Measurements from ENCODE around the gene PADI2.

PADI2 gene

DNA sequence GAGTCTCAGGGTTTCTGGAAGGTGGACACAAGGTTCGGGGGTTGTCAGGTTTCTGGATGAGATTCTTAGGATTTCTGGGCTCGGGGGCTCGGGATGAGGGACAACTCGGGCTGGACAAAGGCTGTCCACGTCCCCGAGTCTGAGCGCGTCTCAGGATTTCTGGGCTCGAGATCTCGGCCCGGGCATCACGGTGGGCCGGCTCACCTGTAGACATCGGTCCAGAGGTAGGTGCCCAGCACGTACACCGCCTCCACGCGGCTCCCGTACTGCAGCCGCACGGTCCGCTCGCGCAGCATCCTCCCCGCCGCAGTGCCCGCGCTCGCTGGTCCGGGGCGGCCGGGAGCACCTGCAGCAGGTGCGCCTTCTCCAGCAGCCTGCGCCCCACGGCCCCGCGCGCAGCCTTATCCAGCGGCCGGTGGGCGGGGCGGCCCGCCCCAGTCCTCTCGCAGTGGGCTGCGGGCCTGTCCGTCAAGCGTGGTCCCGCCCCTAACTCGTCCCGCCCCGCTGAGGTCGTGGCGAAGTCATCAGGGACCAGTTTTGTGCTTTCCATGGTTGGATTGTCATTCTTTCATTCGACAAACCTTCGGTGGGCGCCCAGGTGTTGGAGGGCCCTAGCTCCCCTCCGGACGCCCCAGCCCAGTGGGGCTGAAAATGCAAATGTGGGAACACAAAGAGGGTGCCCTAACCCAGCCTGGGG lies at the start of gene PADI2:
Gene PADI2, minus strand, starts transcription at position 376 of the 697 bp plus-strand sequence. Its CDS starts 80 bp downstream, at position 296.
- no peak for DNase-seq (ENCODE audit: low read depth, low spot score)

DNA sequence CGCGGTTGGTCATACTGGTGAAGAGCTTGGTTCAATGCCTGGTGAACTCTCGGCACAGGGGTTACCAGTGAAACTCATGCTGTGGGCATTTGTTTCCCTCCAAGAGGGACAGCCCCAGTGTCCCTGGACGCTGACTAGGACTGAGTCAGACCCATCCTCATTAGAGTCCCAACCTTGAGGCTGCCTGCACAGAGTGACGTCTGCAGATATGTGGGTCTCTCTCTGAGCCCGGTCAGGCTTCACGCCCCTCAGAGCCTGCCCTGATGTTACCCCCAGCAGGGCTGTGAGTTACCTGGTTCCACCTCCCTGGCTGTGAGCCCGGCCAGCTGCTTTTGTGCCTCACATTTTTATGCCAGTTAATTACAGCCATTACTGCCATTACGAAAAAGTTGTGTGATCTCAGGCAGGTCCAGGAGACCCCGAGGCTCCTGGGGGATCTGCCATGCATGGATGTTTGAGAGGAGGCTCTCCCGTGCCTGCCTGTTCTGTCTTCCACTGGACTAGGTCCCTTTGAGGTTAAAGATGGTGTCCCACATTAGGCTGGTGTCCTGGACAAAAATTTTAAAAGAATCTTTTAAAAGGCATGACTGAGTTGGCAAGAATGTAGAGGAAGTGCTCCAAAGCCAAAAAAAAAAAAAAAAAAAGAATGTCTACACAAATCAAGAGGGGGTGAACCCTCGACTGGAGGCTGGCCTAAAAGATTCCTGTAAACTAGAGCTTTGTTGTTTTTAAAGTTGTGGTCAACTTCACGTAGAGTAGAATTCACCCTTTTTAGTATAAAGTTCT lies 49.0 kb upstream of the PADI2 start:
- peak; percentile 33 for DNase-seq (ENCODE audit: low read depth, low spot score)
- peak overlapping the region; percentile 75 for H3K27ac ChIP-seq

More for the DNA sequence above, at the start of gene PADI2:
- no peak within 1 kb of the TSS for H3K27ac ChIP-seq

DNA sequence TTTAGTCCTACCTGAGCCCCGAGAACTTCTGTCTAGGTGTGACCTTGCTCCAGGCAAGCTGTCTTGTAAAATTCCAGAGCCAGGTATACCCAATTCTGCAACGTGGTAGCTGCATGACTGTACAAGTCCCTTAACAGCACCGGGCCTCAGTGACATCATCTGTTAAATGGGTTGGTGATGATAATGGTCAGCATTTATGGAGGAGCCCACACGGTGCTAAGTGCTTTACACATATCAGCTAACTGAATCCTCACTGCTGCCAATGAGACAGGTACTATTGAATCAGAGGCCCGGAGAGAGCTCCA lies 48.5 kb upstream of the PADI2 start:
- DNase-seq (ENCODE audit: low read depth, low spot score): peak; percentile 8
- peak overlapping the region; percentile 75 for H3K27ac ChIP-seq

DNA sequence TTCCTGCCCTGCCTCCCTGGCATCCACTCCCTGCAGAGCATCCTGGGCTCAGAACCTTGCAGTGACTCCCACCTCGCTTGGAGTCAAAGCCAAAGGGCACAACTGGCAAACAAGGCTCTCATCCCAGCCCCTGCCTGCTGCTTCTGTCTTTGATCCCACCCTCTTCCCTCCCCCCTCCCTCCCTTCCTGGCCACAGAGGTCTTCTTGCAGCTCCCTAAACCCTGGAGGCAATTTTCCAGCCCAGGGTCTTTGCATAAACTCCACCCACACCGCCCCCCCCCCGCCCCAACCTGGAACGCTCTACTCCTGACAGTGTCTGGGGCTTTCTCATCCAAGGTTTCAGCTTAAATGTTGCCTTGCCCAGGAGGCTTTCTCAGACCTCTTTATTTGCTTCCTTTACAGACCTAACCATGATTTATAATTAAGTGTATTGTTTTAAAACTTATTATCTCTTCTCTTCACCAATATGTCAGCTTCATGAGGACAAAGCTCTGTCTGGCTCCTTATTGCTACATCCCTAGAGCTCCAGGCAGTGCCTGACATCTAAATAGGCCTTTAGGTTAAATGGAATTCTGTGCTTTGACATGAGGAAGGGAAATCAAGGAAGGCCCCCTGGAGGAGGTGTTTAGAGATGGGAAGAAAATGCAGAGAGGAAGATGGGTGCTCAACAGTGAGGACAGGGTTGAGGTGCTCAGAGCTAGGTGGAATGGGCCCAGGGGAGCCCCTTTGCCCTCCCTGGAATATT lies 48.0 kb upstream of the PADI2 start:
- peak overlapping the region; percentile 75 for H3K27ac ChIP-seq

DNA sequence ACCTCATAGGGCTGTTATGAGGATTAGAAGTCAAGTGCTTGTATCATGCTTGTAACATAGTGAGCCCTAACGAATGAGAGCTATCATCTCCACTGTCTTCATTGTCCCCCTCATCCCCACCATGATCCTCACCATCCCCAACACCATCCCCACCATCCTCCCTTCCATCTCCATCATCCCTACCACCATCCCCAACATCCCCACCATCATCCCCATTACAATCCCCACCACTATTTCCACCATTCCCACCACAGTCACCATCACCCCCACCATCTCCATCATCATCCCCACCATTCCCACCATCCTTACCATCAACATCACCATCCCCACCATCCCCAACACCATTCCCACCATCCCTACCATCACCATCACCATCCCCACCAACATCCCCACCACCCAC lies 46.6 kb upstream of the PADI2 start:
- no peak overlapping the region for H3K27ac ChIP-seq
- DNase-seq (ENCODE audit: low read depth, low spot score): no peak

More for the DNA sequence above, 48.0 kb upstream of the PADI2 start:
- no peak for DNase-seq (ENCODE audit: low read depth, low spot score)

DNA sequence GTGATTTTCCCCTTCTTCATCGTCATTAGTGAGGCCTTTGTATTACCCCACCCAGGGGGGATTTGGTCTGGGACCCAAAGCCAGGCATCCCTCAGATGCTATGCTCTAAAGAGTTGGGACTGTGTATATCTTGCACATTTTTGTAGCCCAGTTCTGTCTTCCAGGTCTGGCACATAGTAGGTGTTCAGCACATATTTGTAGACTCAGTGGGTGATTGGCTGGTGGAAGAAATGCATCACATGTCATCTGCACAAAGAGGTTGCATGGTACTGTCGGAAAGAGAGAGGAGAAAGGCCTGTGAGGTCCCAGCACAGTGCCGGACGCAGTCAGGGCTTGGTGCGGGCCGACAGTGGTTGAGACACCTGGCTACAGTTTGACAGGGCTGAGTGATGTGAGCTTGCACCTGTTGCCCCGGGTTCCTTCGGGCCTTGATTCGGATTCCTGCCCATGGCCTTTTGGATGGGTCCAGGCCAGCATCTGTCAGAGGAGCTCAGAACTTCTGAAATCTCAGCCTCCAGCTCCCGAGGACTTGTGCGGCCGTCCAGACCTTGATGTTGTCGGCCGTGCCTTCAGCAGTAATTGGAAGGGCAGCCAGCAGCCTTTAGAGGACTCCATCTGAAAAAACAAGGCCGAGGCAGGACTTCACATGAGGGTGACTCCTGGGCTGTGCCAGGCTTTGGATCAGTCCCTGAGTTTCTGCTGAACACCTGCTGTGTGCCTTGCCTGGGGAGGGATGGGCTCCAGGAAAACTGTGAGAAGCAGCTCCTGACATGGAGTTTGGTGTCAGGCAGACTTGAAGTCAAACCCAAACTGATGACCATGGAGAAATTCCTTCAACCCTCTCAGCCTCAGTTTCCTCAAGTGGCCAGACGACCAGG lies 44.8 kb upstream of the PADI2 start:
- no peak for DNase-seq (ENCODE audit: low read depth, low spot score)
- H3K27ac ChIP-seq: no peak overlapping the region

DNA sequence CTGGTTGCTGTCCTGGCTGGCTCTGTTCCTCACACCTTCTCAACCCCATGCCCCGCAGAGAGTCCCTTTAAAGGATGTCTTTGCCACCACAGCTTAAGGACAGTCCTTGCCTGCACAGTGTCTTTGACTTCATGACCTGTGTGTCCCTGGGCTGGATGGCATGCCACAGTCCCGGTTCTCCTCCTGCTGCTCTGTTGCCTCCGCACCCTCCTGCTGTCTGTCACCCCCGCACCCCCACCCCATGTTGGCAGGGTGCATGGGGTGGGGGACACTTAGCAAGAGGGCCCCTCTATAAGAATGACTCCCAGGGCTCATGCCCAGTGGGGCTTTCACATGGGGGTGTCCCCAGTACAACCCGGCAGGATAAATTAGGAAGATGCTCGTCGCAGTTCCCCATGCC lies 44.1 kb upstream of the PADI2 start:
- H3K27ac ChIP-seq: no peak overlapping the region

DNA sequence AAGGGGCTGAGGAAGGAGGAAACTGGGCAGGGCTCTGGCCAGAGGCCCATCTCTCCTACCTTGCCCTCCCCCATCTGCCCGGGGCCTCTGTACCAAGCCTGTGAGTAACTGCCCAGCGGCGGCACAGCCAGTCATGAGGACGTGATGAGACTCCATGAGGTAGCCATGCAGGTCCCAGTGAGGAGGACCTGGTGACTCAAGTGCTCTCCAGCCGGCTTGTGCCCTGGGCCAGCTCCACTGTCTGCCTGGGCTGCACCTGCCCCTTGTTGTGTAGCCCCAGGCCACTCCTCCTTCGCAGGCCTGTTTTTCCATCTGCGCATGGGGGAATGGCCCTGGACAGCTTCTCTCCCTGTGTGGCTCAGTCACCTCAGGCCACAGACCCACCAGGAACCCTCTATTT lies 43.7 kb upstream of the PADI2 start:
- DNase-seq (ENCODE audit: low read depth, low spot score): no peak
- no peak overlapping the region for H3K27ac ChIP-seq

More for the DNA sequence above, 44.1 kb upstream of the PADI2 start:
- DNase-seq (ENCODE audit: low read depth, low spot score): no peak

DNA sequence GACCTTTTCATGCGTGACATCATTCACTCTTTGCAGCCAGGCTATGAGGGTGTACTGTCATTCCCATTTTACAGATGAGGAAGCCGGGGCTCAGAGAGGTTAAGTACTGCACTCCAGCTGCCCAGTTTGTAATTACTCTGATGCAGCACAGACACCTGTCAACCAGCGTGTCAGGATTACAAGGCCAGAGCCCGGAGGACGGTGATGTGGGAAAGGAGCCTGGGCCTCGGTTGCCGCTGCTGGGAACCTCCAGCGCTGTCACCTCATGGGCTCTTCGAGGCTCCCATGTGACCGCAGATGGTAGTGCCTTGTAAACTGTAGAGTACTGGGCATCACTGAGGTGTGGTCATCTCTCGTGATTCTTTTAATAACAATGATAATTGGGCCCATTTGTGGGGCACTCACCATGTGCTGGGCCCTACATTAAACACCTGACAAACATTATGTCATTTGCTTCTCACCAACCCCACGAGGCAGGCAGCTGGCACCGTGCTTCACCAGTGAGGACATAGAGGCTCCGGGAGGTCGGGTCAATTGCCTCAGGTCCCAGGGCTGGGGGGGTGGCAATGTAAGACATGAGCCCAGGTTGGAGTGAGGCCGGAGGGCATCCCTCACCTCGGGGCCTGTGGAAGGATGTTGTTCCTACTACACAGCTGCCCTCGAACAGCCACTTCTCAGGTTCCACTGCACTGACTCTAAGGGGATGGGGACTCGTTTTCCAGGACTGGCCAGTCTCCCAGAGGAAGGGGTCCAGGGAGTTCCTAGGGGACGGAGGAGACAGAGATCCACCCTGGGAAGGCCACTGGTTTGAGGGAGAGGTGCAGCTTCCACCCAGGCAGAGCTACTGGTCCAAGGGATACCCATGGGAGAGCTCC lies 42.9 kb upstream of the PADI2 start:
- no peak for DNase-seq (ENCODE audit: low read depth, low spot score)

DNA sequence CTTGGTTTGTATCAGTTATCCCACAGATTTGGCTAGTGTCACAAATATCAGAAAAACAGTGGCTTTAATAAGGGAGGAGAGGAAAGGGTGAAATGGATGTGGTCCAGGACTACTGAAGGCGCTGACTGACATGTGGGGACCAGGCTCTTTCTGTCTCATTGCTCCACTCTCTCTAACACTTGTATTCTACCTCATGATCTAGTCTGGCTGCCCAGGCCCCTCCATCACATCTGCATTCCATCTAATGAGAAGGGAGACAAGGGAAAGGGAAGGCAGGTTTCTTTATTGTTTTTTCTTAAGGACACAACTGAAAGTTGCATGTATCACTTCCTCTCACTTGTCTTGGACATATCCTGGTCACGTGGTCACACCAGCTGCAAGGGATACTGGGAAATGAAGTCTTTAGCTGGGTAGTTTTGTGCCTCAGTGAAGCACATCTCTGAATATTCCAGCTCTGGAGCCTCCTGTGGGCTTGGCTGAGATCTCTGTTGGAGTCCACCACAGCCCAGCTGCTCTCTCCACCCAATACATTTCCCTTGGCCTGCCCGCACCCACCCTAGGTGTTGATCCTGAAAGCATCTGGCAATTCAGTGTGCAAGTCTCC lies 42.0 kb upstream of the PADI2 start:
- H3K27ac ChIP-seq: no peak overlapping the region
- DNase-seq (ENCODE audit: low read depth, low spot score): no peak

More for the DNA sequence above, 42.9 kb upstream of the PADI2 start:
- H3K27ac ChIP-seq: no peak overlapping the region

DNA sequence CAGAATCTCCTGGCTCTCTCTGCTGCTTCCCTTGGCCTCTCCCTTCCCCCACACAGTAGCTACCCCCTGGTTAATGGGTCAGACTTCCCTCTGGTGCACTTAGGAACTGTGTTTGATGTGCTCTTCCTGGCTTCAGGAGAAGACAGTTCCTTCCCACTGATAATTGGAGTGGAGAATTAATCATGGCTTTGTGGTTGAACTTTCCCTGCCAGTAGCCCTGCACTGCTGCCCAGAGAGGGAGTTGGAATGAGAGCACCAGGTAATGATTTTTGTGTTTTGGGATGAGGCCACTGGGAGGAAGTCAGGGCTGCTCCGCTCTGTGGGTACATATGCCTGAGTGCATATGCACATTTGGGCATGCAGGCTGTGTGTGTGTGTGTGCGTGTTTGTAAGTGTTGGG lies 39.7 kb upstream of the PADI2 start:
- DNase-seq (ENCODE audit: low read depth, low spot score): no peak
- H3K27ac ChIP-seq: no peak overlapping the region

DNA sequence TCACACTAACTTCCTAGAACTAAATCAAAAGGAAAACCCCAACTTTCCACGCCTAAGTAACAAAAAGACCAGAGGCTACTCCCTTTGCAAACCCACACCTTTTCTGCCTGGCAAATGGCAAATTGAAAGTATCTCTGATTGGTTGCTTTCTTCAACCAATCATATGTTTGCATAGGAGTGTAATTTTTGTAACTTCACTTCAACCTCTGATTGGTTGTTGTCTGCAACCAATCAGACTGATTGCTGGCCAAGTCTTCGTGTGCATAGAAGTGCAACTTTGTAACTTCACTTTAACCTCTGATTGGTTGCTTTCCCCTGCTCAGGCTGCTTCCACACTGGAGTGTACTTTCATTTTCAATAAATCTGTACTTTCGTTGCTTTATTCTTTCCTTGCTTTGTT lies 36.9 kb upstream of the PADI2 start:
- no peak for DNase-seq (ENCODE audit: low read depth, low spot score)

DNA sequence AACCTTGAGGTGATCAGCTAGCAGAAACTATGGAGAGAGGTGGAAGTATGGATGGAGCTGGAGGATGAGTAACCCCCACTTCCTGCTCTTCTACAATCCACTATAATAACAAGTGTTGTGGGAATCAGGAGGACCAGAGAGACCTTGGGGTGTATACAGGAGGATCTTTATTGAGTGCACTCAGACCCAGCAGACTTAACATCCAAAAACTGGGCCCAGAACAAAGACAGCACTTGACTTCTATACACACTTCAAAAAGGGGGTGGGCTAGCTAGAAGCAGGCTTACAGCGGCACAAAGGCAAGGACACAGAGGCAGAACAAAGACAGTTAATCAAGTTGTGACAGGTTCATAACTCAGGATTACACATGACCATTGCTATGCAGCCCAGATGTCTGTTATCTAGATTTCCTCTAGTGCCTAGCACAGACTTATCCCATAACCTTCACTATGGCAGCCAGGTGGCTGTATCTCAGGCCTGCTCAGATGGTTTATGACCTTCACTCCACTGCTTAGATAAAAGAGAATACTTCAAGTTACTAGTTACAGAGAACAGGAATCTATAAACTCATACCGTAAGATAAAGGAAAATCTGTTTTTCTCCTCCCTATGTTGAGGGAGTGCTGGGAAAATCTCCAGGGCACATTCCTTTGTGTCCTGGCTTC lies 36.1 kb upstream of the PADI2 start:
- no peak for DNase-seq (ENCODE audit: low read depth, low spot score)
- H3K27ac ChIP-seq: no peak overlapping the region

More for the DNA sequence above, 36.9 kb upstream of the PADI2 start:
- H3K27ac ChIP-seq: no peak overlapping the region

DNA sequence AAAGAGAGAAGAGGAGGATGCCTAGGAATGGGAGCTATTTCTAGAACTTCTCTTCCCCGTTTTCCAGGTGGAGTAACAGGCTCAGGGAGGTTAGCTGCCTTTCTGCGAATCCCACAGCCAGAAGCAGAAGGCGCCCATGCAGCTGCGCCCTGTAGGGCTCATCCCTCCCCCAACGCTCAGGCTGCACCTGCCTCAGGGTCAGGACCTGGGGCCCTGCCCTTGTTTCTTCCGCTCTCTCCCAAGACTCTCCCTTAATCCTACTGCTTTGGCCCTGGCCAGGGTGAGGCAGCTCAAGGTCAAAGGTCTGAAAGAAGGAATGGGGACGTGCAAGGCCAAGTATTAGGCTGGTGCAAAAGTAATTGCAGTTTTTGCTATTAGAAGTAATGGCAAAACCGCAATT lies 30.5 kb upstream of the PADI2 start:
- H3K27ac ChIP-seq: no peak overlapping the region
- DNase-seq (ENCODE audit: low read depth, low spot score): no peak

DNA sequence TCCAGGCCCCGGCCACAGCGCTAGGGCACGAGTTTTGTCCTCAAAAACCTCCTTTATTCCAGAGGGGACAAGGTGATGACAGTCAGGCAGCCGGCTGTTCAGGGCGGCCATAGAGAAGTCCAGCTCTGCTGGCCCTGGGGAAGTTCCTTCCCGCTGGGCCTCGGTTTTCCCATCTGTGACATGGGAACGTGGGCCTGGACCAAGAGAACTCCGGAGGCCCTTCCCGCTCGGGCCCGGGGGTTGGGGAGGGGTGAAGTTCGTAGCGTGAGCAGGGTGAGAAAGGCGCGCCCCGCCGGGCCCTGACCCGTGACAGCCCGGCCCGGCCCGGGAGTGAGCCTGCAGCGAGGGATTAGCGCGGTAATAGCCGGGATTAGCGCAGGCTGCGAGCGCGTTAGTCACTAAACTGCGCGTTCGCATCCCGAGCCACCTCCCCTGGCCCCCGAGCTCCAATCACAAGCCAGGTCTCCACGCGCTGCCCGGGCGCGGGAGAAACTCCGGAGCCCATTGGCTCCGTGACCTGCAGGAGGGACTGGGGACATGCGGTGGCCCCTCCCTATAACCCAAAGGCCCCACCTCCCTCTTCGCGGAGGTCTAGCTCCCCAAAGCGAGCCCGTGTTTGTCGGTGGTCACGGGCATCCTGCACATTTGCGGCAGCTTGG lies 29.8 kb upstream of the PADI2 start:
- no peak for DNase-seq (ENCODE audit: low read depth, low spot score)
- no peak overlapping the region for H3K27ac ChIP-seq

DNA sequence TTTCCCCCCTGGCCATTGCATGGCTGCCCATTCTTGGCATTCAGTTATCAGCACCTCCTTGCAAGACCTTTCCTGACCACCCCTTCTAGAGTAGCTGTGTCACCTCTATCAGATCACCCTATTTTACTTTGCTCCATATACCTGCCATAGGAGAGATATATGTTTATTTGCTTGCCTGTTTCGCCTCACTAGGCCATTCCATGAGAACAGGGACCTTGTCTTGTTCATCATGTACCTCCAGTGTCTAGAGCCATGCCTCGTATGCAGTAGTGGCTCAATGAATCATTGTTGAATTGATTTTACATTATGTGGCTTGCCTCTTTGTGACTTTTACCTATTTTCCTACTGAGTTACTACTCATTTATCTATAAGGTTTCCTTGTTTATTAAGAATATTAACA lies 26.4 kb upstream of the PADI2 start:
- no peak for DNase-seq (ENCODE audit: low read depth, low spot score)
- no peak overlapping the region for H3K27ac ChIP-seq

DNA sequence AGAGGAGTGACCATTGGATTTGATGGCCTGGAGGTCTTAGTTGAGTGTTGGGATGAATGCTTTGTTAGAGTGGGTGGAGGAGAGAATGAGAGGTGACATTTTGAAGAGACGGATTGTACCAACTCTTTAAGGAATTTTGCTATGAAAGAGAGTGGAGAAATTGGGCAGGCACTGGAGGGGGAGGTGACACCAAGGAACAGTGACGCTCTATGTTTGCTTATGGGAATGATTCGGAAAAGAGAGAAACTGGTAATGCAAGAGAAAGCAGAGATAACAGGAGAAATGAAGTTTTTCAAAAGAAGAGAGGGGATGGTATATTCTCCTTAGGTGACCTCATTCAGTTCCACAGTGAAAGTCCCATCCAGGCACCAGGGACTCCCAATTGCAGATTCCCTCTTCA lies 24.5 kb upstream of the PADI2 start:
- no peak for DNase-seq (ENCODE audit: low read depth, low spot score)
- H3K27ac ChIP-seq: no peak overlapping the region
